Dedifferentiated amniotic fluid mesenchymal stem cell (primary cell): ENCODE data around the gene USP33.
"Not testable (repeated sequence)": the region's sequence is repeated elsewhere in the genome, so short reads cannot be mapped to it uniquely, and the experiment has no call there.

ENCODE experiments used
- DNase-seq: peaks from one replicate; pipeline ENCODE4 v3.0.0-alpha.2; 2016; ENCODE audit errors: extremely low spot score

The USP33 gene

DNA sequence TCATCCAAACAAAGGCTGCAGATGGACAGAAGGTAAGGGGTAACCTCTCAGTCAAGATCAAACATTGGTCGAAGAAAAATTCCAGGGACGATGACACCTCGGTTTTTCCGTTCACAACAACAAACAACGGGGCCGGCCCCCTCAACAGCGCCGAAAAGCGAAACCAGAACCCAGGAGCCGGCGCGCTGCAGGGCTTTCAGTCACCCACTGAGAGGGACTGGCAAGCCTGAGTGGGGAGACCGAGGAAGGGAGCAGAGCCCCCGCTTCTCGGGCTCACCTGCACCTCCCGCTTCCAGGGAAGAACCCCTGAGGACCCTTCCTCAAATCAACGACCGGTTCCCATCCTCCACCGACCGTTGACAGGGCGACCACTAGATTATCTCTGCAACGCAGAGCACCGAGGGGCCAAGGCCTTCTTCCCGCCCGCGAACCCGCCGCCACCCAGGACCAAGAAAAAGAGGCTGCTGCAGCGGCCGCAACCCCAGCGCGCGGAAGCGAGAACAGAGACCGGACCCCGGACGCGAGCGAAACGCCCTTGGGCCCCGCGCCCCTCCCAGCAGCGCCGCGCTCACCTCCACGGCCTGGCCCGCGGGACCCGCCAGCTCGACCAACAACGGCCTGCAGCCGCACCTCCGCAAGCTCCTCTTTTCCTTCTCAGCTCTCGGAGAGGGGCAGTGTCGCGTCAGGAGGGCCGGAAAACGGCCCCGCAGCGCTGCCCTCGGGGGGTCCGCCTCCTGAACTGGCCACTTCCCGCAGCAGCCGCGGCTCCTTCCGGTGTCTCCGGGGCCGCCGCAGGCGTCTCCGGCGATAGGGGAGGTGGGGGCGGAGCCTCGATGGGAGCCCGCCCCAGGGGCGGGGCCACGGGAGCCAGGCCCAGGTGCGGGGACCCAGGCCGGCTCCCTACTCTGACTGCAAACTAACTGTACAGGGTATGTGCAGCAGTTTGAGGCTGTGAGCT lies at the start of gene USP33:
Gene USP33 (minus strand): TSS at position 782 of the 958 bp plus-strand sequence. CDS start 18,155 bp downstream, outside the sequence.
- DNase-seq: peak; percentile 52

DNA sequence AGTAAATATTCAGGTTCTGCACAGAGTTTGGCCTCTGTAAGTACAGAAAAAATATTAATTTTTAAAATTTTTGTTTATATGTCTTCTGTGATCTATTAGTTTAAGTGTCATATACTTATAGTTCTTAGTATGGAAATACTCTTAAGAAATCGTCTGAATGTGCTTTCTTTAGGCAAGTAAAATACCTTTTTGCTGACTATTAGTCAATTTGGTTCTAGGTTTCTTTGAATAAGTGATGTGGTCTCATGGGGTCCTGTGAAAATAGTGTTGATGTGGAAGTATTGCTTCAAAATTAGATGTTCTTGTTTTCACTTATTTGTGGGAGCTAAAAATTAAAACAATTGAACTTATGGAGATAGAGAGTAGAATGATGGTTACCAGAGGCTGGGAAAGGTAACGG lies 43.7 kb upstream of the USP33 start:
- no peak for DNase-seq

DNA sequence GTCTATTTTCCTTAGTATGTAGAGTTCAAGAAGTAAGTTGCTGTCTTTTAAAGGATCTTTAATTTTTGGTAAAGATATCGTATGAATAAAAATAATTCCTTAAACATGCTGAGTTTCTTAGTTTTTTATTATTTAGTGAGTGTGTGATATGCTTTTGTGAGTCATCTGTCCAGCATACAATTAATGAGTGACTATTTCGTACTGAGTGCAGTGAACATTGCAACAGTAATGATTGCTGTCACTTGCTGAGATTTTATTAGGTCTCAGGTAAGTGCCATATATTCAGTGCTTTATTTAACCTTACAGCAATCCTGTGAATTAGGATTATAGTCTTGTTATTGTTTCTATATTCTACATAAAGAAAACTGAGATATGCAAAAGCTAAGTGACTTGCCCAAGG lies 42.4 kb upstream of the USP33 start:
- DNase-seq: no peak

DNA sequence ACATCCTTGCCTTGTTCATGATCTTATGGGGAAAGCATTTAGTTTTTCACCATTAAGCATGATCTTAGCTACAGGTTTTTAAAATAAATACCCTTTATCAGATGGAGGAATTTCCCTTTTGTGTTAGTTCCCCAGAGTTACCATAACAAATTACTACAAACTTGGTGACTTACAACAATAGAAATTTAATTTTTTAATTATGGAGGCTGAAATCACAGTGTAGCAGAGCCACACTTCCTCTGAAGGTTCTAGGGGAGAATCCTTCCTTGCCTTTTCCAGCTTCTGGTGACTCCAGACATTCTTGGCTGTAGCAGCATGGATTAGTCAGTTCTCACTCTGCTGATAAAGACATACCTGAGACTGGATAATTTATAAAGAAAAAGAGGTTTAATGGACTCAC lies 38.3 kb upstream of the USP33 start:
- no peak for DNase-seq

DNA sequence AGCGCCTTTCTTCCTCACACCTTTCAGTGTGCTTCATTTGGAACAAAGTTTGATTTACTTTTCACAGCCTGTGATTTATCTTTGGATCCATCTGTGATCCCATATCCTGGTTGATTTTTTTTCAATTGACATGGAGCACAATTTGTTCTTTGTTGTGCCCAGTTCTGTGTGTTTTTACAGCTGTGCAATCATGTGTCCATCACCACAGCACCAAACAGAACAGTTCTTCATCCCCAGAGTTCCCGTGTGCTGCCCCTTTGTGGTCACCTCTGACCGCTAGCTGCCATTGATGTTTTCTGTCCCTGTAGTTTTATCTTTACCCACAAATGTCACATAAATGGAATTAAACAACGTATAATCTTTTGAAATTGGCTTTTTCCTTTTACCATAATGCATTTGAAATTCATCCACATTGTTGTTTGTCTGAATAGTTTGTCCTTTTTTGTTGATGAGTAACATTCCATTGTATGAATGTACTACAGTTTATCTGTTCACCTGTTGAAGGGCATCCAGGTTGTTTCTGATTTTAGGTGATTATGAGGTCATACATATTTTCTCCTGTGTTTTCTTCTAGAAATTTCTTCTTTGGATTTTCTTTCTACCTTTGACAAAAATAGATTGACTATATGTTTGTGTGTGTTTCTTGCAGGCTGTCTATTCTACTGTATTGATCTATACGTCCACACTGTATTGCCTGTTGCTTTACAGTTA lies 37.2 kb upstream of the USP33 start:
- no peak for DNase-seq

DNA sequence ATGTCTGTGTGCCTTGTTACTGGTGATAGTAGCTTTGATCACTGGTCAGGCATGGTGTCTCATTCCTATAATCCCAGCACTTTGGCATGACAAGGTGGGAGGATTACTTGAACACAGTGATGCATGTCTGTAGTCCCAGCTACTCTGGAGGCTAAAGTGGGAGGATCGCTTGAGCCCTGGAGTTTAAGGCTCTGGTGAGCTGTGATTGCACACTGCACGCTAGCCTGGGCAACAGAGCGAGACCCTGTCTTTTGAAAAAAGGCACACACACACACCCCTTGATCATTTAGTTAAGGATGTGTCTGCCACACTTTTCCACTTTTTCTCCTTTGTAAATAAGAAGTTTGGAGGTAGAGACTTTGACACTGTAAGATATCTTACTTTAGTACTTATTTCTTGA lies 34.9 kb upstream of the USP33 start:
- DNase-seq: no peak

DNA sequence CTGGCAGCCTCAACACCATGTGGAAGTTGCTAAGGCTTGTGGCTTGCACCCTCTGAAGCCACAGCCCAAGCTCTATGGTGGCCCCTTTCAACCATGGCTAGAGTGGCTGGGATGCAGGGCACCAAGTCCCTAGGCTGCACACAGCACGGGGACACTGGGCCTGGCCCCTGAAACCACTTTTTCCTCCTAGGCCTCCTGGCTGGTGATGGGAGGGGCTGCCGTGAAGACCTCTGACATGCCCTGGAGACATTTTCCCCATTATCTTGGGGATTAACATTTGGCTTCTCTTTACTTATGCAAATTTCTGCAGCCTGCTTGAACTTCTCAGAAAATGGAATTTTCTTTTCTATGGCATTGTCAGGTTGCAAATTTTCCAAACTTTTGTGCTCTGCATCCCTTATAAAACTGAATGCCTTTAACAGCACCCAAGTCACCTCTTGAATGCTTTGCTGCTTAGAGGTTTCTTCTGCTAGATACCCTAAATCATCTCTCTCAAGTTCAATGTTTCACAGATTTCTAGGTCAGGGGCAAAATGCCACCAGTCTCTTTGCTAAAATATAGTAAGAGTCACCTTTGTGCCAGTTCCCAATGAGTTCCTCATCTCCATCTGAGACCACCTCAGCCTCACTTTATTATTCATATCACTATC lies 26.6 kb upstream of the USP33 start:
- not testable (repeated sequence) for DNase-seq

DNA sequence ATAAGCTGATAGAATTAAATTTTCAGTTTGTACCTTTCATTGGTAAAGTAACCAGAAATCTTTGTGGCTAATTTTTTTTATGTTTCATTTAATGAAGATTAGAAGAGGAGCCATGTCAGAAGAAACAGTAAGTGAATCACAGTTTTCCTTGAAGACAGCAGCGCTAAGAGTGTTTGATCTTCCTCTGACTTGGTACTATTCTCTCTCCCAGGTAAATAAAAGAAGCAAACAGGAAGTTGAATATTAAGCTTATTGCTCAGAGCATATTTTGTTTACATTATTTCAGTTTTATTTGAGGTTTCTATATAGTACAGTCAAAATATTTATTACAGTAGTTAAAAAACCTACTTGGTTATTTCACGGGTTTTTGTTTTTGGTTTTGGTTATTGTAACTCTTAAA lies 23.5 kb upstream of the USP33 start:
- DNase-seq: no peak

DNA sequence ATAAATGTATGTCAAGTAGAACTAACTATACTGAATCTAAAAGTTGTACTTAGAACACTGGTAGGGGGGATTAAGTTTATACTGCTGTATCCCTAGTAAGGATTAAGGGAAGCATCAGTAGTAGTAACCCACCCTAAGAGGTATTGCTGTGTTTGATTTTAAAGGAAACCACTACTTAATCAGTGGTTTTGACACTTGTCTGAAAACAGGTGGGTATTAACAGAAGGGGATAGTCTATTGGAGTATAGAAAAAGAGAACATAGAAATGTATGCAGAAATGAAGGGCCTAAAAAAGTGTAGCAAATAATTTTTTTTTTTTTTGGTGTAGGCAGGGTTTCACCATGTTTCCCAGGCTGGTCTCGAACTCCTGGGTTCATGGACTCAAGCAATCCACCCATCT lies 22.0 kb upstream of the USP33 start:
- DNase-seq: no peak

DNA sequence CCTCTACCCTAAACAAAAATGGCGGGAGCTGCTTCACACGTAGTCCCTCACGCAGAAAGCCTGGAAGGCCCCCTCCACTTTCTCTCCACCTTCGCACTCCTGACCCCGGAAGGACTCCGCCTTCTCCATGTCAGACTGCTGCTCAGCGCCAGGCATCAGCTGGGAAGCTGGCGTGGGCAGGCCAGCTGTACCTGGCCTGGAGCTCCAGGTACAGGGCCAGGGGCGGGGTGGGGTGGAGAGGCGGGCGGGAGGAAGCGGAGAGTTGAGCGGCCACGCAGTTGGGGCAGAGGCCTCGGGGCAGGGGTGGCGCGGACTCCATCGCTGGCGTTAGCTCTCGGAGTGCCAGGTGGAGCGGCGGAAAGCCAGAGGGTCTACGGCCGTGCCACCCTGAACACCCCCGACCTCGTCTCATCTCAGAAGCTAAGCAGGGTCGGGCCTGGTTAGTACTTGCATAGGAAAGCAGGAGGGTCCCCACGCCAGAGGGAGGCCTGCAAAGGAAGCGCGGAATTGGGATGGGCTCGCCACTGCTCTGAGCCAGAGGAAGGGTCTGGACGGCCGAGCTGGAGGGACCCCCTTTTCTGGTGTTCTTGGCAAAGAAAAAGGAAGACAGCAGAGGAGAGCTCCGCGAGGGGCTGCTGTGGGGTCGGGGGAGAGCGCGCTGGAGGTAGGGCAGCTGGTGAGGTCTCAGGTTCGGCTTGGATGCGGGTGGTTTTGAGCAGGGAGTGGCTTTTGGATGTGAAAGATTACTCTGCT lies 20.1 kb upstream of the USP33 start, which contains the start of gene MIGA1:
Gene MIGA1 (plus strand): TSS at position 121 of the 753 bp plus-strand sequence. CDS start 3,604 bp downstream, outside the sequence.
- DNase-seq: peak; percentile 74

DNA sequence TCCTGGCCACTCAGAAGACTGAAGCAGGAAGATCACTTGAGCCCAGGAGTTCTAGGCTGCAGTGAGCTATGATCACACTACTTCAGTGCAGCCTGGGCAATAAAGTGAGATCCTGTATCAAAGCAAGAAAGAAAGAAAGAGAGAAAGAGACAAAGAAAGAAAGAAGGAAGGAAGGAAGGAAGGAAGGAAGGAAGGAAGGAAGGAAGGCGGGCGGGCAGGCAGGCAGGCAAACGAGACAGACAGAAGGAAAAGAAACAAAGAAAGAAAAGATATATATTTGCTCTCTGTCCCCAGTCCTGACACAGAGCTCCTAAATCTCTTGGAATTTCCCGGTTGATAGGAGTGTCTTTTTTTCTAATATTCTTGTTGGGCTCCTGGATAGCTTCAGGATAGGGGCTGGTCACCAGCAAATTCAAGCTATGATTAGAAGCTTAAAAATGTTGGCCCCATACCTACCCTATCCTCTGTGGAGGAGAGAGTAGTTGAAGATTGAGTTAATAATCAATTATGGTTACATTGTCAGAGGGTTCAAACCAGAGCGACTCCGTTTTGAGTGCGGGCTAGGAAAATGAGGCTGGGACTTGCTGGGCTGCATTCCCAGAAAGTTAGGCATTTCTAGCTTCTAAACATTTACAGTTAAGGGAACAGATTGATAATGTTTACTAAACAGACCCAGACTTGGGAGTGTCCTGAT lies 16.5 kb upstream of the USP33 start:
- no peak for DNase-seq

DNA sequence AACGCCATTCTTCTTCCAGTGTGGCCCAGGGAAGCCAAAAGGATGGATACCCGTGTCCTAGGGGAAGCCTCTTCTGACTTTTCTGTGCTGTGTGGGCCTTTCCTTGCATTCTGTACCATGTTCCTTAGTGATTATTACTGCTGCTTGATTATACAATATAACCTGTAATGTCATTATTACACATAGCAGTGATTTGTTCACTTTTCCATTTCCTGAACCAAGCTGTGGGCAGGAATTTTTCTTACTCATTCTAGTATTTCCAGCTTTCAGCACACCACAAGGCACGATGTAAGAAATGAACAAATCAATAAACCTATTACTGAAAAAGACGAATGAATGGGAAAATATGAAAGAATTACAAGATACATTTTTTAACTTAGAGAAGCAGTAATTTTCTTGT lies 8.4 kb upstream of the USP33 start:
- DNase-seq: no peak

DNA sequence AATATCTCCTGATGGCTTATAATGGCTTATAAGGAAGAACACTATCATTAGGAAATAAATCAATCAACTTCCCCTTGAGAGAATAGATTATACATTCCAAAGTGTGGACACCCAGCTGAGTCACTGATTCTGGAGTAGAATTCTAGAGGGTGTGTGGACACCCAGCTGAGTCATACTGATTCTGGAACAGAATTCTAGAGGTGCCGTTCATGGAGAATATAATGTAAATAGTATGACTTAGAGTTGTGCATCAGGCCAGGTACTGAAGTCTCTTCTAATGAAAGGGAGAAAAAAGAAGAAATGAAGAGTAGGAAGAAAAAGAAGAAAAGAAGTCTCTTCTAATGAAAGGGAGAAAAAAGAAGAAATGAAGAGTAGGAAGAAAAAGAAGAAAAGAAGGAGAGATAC lies 2.4 kb upstream of the USP33 start:
- DNase-seq: no peak

DNA sequence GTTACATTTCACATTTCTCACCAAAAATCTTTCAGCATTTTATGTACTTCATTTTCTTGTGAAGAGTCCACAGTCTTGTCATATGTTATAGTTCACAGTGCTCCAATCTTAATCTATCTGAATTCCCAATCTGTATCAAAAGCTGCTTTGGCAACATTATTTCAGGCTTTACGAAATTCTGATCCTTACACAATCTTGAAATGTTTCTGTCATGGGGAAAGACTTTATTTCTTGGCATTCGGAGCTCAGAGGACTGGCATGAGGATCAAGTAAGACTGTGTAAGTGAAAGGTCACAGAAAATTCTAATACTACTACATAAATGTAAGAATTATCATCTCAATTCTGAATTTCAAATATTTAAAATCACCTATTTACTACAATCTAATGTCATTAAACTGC lies 2.0 kb downstream of the USP33 start:
- DNase-seq: peak; percentile 85

DNA sequence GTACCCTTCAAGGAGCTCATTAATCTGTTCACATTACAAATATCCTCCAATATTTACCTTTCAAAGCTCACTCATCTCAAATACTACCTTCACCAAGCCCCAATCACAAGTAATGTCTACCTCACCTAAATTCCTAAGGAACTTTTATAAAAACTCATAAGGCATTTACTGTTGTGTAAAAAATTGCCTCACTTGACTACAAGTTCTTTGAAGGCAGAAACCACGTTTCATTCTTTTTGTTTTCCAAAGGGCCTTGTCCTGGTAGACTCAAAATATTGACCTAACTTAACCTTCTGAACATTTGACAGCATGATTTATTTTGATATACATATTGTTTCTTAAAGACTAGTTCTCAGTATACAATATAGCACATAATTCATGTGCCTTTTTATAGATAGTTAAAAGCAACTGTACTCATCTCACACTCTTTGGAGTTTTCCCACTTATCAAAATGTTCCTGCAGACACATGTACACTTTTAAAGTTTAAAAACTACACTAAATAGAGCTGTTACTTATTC lies 2.5 kb downstream of the USP33 start:
- DNase-seq: no peak

DNA sequence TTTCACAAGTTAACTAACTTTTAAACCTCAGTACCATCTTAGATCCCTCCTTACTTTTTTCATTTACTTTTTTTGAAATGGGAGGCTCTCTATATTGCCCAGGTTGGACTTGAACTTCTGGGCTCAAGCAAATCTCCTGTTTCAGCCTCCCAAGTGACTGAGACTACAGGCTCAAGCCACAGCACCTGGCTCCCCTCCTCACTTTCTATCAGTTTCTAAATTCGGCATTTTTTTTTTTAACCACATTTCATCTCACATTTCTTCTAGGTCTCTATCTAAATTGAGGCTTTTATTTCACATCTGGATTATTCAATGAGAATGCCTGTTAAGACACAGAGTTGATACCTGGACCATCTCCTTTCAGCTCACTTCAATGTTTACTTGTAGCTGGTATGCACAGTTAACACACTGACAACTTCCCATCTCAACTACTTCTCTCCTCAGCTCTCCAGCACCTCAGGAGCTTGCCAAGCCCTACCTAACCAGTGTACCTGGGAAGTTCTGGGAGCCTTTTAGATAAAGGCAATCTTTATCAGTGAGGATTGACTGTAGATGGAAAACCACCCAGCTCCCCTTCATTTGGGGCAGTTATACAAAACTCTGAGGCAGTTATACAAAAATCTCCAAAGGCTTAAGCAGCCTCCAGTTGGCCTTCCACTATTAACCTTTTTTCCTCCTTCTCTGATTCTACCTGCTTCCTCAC lies 3.4 kb downstream of the USP33 start:
- DNase-seq: no peak

DNA sequence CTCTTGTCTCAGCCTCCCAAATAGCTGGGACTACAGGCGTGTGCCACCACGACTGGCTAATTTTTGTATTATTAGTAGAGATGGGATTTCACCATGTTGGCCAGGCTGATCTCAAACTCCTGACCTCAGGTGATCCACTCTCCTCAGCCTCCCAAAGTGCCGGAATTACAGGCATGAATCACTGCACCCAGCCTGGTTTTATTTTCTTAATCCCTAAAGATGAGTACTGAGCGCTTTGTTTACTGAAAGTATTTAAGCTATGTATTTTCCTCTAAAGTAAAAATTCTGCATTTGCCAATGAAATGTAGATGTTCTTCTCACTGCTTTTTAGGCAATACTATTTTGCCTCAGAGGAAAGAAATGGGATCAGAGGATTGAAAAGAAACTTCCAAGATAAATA lies 10.2 kb downstream of the USP33 start:
- DNase-seq: peak; percentile 34

DNA sequence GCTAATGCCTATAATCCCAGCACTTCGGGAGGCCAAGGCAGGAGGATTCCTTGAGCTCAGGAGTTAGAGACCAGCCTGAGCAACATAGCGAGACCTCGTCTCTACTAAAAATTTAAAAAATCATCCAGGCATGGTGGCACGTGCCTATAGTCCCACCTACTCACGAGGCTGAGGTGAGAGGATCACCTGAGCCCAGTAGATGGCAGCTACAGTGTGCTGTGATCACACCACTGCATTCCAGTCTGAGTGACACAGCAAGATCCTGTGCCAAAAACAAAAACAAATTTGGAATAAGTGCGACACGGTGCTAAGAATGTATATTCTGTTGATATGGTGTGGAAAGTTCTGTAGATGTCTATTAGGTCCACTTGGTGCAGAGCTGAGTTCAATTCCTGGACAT lies 15.1 kb downstream of the USP33 start:
- no peak for DNase-seq

DNA sequence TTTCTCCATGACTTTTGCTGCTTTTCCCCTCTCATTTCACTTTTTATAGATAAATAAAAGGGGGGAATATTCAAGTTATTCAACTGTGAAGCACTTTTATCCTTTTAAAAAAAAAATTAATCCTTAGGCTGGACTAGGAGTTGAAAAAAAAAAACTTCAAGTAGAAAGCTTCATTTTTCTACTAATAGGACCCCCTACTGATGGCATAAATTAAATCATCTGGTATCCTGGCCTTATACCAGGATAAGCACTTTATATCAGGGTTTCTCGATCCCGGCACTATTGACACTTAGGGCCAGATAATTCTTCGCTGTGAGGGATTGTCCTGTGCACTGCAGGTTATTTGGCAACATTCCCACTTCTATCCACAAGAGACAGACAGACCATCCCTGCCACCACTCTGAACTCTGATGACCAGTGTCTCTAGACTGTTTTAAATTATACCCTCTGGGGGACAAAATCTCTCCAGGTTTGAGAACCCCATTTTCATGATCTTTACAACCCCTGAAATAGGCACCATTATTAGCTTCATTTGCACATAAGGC lies 17.6 kb downstream of the USP33 start:
- no peak for DNase-seq

DNA sequence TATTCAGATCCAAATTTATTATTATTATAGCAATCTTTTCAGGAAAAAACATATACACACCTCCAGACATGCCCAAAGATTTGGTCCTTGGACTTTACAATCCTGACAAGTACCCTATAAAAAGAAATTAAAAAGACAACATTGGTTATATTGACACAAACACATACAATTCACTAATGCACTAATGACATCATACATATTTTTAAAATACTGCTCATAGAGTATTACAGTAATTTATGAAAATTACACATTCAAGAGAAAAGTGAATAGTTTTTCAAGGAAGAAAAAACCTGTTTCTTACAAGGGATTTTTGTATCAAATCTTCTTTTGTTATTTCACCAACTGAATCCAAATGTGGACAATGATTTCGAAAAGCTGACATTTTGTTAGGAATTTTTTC lies 18.3 kb downstream of the USP33 start:
- DNase-seq: no peak
